GM21737 (cell line): Measurements from ENCODE around the gene DDB1.
A peak's percentile ranks its signal among the peaks of the same experiment; 100 is the strongest.

ENCODE experiments used
- ATAC-seq: cut with Tn5 transposase; IDR thresholded peaks from one replicate; pipeline ENCODE4 v1.9.1; 2021; ENCODE audit warnings: mild to moderate bottlenecking, moderate library complexity; ENCODE audit not compliant: unreplicated experiment

DDB1 gene

DNA sequence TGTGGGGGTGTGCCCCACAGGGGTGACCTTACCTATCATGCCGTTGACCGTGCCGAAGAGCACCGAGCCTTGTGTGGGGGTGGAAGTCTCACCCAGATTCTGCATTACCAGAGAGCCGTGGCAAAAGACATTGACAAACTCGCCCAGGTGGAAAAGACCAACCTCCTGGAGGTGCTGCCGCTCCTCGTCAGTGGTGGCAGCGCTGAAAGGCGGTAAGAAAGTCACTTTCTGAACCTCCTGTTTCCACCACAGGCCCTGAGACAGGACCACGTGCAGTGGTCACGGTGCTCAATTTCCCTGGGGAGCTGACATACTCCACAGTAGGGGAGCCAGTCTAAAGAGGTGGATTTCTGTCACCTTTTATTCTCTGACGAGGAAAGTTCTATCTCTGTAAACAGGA is 30.4 kb downstream of the DDB1 start:
- ATAC-seq, result no peak

DNA sequence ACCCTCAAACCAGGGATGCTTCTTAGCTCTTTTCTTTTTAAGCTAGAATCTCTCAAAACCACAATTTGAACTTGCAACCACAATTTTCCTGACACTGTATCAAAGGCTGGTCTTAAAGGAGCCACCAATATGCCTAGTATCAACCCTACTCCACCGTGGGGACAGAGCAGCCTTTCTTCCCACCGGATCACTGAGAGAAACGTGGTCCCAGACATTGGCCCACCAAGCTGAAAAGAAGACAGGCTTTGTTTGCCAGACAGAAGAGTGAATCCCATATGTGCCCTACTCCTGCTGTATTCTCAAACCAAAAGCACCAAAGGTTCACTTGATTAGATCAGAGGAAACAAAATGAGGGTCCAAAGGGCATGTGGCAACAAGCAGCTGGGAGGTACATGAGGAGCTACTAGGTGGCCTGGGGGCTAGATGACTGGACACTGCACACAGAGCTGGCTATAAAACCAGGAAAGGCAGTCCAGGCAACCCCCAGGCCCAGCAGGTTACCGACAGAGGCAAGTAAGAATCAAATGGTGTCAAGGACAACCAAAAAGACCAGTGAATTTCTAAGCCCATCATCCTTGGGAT is 34.2 kb downstream of the DDB1 start:
- no peak for ATAC-seq

DNA sequence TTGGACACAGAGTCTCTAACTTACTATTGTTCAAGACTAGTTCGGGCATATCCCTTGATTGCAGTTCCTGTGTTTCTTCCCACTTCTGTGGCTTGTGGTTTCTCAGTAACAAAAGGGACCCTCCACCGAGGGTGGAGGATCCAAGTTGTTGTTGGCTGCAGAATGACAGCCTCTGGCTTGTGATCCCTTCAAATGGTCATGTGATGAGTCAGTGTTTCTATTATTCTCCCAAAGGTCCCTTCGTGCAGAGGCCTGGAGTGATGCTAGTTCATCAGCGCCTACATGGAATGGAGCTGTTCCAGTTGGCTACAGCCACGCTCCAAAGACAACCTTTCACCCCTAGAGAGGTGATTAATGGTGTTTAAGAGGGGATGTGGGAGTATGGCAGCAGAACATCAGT is 35.2 kb downstream of the DDB1 start:
- ATAC-seq, result no peak

DNA sequence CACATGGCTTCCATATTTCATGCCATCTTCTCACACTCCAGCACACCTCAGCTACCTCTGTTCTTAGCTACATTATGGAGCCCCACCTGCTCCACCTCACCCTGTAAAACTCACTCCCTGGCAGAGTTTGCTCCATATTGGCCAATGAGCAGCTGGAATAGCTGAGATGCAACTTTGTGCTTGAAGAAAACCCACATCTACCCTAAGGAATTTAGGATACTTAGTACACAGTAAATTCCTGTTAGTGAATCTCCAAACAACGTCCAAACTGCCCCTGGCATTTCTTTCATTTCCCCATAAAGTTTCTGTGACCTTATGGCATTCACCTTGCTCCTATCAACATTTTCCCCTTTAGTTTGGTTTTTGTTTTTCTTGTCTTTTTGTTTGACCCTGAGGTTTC is 35.6 kb downstream of the DDB1 start:
- ATAC-seq, result no peak

DNA sequence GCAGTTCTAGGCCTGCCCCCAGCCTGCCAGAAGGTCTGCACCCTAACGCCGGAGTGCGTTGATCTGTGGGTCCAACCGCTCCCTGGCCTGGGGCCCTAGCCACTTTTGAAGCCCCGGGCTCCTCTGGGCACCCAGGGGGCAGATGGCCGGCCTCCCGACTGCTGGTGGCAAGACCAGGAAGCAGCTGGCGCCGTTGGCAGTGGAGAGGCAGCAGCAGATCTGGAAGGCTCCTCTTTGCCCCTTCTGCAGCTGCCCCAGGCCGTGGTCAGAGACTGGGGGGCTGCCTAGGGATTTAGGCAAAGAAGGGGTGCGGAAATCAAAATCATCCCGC is 37.3 kb downstream of the DDB1 start:
- peak; percentile 4 for ATAC-seq

DNA sequence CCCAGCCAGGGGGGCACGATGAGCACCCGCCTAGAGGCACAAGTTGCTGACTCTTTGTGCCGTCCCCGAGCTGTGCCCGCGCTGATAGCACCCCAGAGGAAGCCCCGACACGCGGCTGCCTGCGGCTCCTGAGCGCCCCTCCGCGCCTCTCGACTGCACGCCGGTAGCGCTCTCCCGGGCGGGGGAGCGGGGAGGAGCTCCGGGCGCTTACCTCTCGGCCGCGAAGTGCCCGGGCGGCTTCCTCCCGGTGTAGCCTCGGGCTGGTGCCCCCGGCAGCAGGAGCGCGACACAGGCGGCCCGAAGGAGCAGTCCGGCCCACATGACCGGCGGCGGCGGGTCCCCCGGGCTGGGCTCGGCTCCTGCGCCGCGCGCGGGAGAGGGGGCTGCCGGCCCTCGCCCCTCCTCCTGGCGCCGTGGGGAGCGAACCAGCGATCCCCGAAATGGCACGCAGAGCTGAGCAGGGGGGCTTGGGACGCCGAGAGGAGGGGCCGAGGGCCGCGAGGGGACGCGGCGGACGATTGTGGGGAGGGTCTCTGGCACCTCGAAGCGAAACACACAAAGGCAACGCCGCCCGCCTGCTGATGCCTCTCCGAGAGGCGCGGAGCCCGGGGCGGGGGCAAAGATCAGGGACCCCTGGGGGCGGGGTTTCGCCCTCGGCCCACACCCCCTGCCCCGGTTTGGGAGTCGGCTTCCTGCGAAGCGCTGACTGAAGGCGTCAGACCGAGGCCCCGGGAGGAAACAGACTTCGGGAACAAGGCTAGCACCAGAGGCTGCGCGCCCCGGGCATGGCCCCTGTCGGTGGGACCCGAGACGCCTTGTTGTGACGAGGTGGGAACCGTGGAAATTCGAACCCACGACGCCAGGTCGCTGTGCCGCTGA is 37.9 kb downstream of the DDB1 start, which contains the start of gene VWCE:
TSS of gene VWCE (minus strand) at position 600 of the 879 bp plus-strand sequence. CDS start at position 321, 279 bp downstream.
- ATAC-seq, result peak; percentile 65

DNA sequence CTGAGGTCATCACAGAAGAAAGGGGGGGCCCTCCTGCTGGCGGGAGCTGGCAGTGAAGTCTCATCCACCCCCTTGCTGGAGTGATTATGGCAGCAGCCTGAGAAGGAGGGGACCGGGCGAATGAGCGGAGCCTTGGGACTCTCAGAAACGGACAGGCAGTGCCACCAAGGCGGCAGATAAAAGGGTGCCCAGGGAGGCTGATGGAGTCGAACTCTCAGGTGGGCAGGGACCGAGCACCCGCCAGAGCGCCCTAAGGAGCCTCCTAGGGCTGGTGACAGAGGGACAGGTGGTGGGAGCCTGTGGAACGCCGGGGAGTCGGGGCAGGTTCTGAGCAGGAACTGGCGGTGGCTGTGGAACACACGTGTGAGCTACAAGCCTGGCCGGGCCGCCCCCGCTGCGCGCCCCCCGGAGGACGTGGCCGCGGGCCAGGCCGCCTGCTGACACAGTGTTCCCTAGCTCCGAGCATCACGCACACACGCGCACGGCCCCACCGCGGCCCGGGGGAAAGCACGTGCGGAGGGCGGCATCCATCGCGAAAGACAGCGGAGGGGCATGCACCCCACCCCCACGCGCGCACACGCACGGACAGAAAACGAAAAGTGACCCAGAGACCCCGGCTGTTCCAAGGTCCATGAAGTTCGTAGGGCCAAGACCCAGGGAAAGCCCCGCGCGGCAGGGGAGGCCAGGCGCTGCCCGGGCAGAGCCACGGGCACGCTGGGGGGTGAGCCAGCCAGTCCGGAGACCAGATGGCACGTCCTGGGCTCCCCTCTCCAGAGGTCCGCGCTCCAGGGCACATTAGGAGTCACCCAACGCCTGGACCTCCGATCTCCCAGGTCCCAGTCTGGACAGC is 38.8 kb downstream of the DDB1 start:
- peak; percentile 39 for ATAC-seq

DNA sequence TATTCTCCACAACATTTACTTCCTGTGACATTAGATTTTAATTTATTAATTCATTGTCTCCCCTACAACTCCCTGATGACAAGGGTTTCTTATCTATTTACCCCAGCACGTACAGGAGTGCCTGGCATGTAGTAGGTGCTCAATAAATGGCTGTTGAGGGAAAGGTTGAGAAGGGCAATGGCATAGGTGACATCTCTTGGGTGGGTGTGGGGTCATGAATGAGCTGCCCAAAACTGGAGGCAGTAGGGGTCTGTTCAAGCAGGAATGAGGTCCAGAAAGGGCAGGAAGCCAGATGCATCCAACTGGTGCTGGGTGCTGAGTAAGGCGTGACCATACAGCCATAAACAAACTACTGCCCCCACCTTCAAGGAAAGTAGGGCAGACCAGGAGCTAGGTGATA is 40.5 kb downstream of the DDB1 start:
- no peak for ATAC-seq

DNA sequence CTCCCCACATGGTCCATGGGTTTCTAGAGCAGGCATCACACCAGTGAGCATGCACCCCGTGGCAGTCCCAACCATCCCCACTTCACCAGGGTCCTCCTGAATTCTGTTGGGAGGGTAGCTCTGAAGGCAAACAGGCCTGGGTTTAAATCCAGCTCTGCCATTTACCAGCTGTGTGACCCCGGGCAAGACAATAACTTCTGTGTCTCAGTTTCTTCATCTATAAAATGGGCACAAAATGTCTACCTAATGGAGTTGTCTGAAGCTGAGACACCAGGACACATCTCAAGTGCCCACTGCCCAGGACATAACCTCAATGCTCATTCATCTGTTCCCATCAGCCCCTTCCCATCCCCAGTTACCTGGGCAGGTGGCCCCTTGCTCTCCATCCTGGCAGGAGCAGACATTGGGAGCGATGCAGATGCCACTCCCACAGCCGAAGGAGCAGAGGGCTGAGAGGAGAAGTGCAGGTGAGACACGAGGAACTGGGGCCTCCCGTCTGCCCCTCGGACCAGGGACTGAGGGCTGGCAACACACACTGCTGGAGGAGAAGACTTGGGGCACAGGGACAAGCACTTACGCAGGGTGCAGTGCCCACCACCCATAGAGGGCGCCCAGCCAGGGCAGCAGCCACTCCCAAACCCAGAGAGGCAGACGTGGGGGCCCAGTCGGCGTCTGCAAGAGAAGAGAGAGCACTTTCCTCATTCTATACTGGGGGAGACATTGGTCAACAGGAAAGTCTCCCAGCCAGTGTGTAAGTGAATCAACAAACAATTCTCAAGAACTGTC is 41.8 kb downstream of the DDB1 start:
- ATAC-seq, result no peak

DNA sequence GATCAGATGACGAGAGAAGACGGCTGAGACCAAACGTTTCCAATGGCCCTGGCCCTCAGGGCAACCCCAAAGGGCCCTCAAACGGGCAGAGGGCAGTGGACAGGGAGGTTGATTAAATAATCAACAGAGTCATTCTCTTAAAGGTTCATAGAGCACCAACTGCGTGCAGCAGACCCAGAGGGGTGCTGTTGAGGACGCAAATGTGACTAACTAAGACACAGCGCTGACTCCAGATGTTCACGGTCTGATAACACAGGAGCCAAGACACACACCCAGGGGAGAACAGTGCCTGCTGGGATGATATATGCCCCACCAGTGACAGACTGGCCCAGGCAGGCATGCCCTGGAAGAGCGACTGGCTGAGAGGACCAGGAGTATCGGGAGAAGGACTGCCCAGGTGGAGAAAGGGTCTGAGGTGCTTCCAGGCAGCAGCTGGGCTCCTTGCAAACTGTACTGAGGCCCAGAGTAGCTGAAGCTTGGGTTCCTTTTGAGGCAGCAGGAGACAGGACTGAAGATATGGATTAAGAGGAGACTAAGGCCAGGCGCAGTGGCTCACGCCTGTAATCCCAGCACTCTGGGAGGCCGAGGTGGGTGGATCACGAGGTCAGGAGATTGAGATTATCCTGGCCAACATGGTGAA is 45.4 kb downstream of the DDB1 start:
- no peak for ATAC-seq

DNA sequence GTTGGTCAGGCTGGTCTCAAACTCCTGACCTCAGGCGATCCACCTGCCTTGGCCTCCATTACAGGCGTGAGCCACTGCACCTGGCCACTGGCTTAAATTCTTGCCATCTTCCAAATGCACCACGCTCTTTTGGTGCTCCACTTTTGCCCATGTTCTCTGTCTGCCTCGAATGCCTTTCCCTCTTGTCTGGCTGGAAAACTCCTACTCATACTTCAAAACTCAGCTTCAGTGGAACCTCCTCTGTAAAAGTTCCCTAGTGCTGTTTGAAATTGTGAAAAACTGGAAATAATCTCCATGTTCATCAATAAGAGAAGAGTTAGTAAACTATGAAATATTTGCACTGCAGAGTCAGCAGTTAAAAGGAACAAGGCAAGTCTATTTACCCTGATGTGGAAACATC is 49.3 kb downstream of the DDB1 start:
- ATAC-seq, result no peak

DNA sequence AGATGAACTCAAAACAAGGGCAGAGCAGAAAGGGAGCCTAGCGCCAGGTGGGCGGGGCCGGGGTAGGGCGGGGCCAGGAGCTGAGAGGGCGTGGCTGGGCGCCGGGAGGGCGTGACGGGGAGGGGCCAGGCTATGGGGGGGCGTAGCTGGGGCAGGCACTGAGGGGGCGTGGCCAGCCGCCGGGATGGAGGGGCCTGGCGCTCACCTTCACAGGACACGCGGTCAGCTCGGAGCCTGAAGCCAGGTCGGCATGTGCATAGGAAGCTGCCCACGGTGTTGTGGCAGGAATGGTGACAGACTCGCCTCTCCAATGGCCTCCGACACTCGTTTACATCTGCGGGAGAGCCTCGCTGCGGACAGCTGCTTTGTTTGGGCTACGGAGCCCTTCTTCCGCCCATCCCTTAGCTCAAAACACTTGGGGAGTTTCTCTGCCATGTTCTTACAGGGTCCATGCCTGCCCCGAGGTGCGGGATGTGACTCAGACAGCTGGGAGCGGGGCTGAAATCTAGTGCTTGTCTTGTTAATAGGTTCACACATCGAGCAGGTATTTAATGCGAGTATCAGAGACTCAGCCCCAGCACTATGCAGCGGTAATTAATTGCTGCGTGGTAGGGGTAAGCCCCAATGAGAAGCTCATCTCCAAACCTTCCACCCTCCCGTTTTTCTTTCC is 51.2 kb downstream of the DDB1 start:
- ATAC-seq, result no peak

DNA sequence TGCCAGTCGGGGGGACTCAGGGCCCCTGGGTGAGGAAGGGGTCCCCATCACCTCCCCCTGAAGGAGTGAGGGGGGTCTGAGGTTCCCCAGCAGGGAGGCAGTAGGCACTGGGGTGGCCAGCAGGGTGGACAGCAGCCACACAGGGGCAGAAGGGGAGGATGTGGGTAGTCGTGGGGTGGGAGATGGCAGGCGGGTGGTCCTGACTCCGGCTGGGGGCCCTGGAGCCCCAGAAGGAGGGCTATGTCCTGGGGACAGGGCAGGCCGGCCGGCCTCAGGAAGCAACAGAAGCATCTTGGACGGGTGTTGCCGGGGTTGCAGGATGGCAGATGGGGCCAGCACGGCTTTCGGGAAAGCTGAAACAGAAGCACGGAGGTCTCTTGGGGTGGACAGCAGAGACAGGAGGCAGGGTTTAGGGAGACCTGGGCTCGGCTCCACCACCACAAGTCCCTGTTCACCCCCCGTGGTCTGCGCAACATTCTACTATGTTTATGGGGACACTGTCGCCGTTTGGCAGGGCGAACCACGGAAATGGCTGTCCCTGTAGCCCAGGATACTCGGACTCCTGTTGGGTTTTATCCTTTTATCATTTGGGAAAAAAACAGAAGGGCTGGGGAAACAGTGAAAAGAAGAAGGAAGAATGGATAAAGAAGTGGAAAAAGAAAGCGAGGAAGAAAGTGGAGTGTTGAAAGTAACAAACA is 51.9 kb downstream of the DDB1 start:
- no peak for ATAC-seq

DNA sequence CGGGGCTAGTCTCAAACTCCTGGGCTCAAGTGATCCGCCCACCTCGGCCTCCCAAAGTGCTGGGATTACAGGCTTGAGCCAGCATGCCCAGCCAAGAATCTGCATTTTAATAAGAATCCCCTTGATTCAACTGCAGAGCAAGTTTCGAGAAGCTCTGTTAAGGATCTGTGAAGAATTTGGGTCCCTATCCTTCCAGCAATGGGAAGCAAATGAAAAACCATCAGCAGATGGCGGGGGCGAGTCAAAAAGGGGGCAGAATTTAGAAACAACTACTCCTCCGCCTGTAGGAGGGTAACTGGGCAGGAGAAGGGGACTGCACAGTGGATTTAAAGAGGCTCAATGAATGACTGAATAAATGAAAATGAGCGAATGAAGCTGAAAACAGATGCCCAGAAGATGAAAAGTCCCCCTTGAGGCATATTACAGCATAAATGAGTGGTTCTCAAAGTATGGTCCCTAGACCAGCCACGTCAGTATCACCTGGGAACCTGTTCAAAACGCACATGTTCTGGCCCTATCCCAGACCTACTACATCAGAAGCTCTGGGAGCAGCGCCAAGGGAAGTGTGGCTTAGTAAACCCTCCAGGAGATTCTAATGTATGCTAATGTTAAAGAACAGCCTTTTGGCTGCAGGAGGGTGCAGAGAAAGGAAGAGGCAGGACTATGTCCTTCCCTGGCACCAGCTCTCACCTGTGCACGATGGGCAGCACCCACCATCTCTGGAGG is 52.8 kb downstream of the DDB1 start:
- ATAC-seq, result no peak

DNA sequence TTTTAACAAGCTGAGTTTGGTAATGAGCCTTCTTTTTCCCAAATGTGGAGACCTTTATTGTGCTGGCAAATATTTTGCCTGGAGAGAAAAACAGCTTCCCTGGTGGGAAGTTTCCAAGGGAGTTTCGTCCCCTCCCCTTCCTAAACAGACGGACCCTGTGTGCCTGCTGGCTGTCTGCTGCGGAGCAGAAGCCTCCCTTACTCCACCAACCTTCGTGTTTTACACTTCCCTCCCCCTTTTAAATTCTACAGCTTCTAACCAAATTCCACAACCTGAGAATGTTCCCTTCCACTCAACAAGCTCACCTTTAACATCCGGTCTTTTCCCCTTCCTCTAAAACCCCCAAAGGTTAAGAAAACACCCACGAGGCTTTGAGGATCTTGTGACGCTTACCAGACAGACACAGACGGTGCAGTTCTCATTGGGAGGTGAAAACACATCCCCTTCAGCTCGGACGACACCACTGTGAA is 54.9 kb downstream of the DDB1 start:
- ATAC-seq, result no peak

DNA sequence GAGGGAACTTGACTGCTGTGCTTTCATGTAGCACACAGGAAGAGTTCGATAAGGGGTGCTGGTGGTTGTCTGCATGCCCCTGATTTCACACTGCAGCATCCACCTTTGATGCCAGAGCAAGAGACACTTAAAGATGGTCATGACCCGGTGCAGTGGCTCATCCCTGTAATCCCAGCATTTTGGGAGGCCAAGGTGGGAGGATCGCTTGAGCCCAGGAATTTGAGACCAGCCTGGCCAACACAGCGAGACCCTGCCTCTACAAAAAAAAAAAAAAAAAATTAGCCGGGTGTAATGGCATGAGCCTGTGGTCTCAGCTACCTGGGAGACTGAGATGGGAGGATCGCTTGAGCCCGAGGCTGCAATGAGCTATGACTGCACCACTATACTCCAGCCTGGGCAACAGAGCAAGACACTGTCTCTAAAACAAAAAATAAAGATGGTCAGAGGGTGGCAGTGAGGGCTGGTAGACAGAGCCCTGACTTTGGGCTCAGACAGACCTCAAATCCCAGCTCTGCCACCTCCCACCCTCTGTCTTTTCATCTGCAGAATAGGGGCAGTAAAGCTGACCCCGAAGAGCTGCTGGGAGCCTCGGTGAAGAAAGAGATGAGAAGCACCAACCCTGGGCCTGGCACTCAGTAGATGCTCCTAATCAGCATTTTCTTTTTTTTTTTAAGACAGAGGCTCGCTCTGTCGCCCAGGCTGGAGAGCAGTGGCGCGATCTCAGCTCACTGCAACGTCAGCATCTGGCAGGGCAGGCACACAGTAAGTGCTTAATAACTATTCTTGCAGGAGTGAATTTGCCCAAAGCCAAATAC is 55.5 kb downstream of the DDB1 start:
- no peak for ATAC-seq

DNA sequence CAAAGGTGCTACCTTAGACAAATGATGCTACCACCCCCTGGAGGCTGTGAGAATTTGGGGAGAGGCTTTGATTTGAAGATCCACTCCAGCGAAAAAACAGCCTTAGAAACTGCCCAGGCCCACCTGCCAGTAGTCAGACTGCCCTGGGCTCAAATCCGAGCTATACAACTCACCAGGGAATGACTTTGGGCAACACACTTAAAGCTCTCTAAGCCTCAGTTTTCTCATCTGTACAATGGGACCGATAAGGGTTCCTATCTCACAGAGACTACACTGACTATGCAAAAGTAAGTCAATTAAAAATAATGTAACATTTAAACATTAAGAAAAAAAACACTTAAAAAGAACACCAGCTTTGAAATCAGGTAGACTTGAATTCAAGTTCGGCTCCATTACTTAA is 57.7 kb downstream of the DDB1 start:
- no peak for ATAC-seq

DNA sequence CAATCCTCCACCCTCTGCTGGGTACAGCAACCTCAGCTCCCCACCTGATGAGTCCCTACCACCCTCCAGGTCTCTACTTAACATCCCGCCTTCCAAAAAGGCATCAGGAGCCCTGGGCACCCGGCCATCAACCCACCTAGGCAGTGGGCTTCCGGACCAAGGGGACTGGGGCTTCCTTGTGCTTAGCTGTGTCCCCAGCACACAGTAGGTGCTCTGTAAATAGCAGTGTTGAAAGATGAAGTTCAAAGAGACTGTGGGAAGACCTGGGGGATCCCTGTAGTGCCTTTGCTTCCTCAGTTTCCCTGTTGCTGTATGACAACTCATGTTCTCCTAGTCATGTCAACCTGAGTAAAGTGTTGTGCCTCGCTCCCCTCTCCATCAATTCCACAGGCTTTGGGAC is 58.8 kb downstream of the DDB1 start:
- ATAC-seq, result no peak
